ENCODE results near the gene BABAM2.
"Not testable (repeated sequence)": the region's sequence is repeated elsewhere in the genome, so short reads cannot be mapped to it uniquely, and the experiment has no call there.

The BABAM2 gene

GRCh38 chr2:27990030-27990590 is 99.6 kb downstream of the BABAM2 start:
- H3K36me3 Mint-ChIP-seq, result peaks cover 23% of the 10 kb centered on the region
- H3K27ac Mint-ChIP-seq, result no peak overlapping the region

DNA sequence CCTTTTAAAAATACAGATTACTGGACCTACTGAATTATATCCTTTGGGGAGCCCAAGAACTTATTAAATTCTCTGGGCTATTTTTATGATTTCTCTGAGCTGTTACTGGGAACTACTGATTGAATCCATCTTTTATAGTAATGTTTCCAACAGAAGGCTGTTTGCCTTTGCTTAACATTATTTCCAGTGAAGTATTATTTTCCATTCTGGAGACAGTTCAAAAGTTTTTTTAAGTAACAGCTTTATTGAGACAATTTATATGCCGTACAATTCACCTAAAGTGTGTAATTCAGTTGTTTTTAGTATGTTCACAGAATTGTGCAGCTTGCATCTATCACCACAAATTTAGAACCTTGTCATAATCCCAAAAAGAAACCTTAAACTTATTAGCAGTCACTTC is 100.6 kb downstream of the BABAM2 start:
- Mint-ChIP-seq H3K4me3 (no peak overlapping the region), H3K27me3 (no peaks in the 10 kb centered on the region), H3K9me3 (peaks cover 7% of the 10 kb centered on the region), H3K27ac (no peak overlapping the region), H3K4me1 (peaks cover 55% of the 10 kb centered on the region), H3K36me3 (peaks cover 29% of the 10 kb centered on the region)

More at GRCh38 chr2:27990030-27990590, 99.6 kb downstream of the BABAM2 start:
- H3K4me1 Mint-ChIP-seq, result peaks cover 57% of the 10 kb centered on the region
- H3K4me3 Mint-ChIP-seq, result no peak overlapping the region
- H3K27me3 Mint-ChIP-seq, result no peaks in the 10 kb centered on the region
- H3K9me3 Mint-ChIP-seq, result peaks cover 7% of the 10 kb centered on the region

GRCh38 chr2:27992787-27993401 is 102.4 kb downstream of the BABAM2 start:
- Mint-ChIP-seq H3K9me3 (peaks cover 7% of the 10 kb centered on the region), H3K27ac (no peak overlapping the region), H3K4me3 (no peak overlapping the region), H3K4me1 (peaks cover 39% of the 10 kb centered on the region), H3K36me3 (peaks cover 32% of the 10 kb centered on the region), H3K27me3 (no peaks in the 10 kb centered on the region)

GRCh38 chr2:27993402-27993787 is 102.9 kb downstream of the BABAM2 start:
- Mint-ChIP-seq H3K4me1 (peaks cover 34% of the 10 kb centered on the region), H3K27ac (no peak overlapping the region), H3K9me3 (peaks cover 7% of the 10 kb centered on the region), H3K27me3 (no peaks in the 10 kb centered on the region), H3K4me3 (no peak overlapping the region), H3K36me3 (peaks cover 32% of the 10 kb centered on the region)

DNA sequence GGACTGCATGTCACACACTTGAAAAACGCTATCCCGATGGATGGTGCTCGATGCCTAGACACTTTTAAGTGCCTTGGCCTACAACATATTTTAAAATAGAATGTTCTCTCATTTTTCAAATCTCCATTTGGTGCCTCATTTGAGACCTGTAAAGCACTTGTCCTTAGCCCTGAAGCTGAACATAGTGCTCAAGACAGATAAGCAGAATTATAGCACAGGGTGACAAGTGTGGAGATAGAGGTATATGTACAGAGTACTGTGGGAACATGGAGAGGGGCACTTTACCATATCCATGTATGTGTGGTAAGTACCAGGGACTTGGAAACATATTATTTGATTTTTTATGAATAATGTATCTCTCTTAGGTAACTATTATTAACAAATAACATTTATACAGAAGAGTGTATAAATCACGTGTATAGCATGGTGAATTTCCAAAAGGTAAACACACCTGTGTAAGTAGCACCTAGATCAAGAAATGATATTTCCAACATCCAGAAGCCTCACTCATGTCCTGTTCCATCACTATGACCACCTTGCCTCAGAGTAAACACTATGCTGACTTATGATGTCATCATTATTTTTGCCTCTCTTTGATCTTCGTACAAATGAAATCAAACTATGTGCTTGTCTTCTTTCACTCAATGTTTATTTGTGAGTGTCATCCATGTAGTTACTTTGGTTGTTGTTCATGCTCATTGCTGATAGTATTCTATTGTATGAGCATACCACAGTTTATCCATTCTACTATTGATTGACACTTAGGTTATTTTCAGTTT is 103.6 kb downstream of the BABAM2 start:
- peaks cover 7% of the 10 kb centered on the region for H3K9me3 Mint-ChIP-seq
- no peak overlapping the region for H3K27ac Mint-ChIP-seq
- peaks cover 32% of the 10 kb centered on the region for H3K36me3 Mint-ChIP-seq
- H3K27me3 Mint-ChIP-seq, result no peaks in the 10 kb centered on the region
- H3K4me3 Mint-ChIP-seq, result no peak overlapping the region
- peaks cover 31% of the 10 kb centered on the region for H3K4me1 Mint-ChIP-seq

DNA sequence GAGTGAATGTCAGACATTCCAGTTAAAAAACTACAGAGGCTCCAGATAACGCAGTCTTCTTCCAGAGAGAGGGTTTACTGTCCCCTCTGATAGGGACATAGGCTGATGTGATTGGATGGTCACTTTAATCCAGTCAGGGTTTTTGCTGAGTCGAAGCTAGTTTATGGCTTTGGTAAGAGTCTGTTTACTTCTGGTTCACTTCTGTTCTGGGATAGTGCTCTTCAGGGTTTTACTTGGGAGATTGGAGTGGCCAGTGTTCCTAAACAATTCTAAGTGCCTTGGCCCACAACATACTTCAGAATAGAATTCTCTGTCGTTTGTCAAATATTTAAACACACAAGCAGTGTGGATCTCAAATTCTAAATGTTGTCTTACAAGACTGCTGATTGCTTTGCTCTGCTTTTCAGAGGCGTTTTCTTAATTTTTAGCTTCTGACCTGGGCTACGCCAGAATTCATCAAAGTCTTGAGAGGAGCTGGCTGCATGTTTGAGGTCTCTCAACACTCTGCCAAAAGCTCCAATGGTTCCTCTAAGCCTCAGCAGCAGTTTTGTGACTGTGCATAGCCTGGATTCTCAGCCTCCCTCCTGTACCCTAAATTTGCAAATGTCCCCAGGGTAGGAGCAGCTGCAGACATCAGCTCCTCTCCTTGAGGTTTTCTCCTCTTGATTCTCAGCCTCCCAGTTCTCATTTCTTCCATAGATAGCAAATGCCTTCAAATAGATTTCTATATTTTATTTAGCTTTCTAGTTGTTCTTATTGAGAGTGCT is 105.8 kb downstream of the BABAM2 start:
- peaks cover 22% of the 10 kb centered on the region for H3K4me1 Mint-ChIP-seq
- H3K9me3 Mint-ChIP-seq, result peaks cover 7% of the 10 kb centered on the region
- H3K27me3 Mint-ChIP-seq, result no peaks in the 10 kb centered on the region
- H3K27ac Mint-ChIP-seq, result peak overlapping the region; percentile 37
- H3K4me3 Mint-ChIP-seq, result no peak overlapping the region
- H3K36me3 Mint-ChIP-seq, result peaks cover 28% of the 10 kb centered on the region

- H3K9me3 Mint-ChIP-seq, result no peaks in the 10 kb centered on the region
- H3K36me3 Mint-ChIP-seq, result peaks cover 8% of the 10 kb centered on the region
- H3K4me1 Mint-ChIP-seq, result peaks cover 37% of the 10 kb centered on the region
- H3K27me3 Mint-ChIP-seq, result no peaks in the 10 kb centered on the region
- H3K27ac Mint-ChIP-seq, result no peak overlapping the region
- no peak overlapping the region for H3K4me3 Mint-ChIP-seq
Measured at GRCh38 chr2:28000287-28000686, 109.8 kb downstream of the BABAM2 start.

DNA sequence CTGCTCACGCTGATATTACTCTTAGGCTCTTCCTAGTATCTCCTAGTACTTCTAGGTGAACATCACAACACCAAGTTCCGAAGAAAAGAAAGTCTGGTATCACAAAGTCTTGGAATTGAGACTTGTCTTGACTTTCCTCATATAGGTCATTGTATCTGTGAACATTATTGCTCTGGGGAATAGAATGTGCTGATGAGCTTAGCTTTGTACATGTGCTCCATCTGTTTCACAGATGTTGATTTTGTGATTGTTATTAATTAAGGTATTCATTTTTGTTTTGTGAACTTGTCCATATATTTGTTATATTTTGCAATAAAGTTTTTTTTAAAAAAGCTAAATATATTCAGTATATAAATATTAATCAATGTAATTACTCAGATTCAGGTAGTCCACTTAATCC is 111.7 kb downstream of the BABAM2 start:
- no peaks in the 10 kb centered on the region for H3K9me3 Mint-ChIP-seq

DNA sequence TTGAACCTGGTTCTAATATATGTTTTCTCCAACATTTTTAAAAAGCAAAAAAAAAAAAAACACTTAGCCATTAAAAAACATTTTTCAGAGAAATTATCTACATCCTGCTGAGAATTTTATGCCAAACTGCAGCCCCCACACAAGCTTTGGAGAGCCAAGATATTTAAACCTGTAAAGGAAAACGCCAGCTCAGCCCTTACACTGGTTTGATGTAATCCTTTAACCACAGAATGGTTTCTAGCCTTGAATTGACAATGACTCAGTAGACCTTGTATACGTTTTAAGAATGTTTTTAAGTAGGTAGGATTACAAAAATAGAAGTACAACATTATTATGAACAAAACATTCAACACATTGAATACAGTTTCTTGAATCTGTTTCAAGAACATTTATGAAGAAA is 113.6 kb downstream of the BABAM2 start:
- H3K36me3 Mint-ChIP-seq, result peaks cover 5% of the 10 kb centered on the region
- H3K27me3 Mint-ChIP-seq, result no peaks in the 10 kb centered on the region
- H3K27ac Mint-ChIP-seq, result no peak overlapping the region
- H3K9me3 Mint-ChIP-seq, result no peaks in the 10 kb centered on the region
- no peak overlapping the region for H3K4me3 Mint-ChIP-seq
- peaks cover 27% of the 10 kb centered on the region for H3K4me1 Mint-ChIP-seq

More for the DNA sequence above, 111.7 kb downstream of the BABAM2 start:
- peaks cover 1% of the 10 kb centered on the region for H3K36me3 Mint-ChIP-seq
- H3K27me3 Mint-ChIP-seq, result no peaks in the 10 kb centered on the region
- no peak overlapping the region for H3K27ac Mint-ChIP-seq
- no peak overlapping the region for H3K4me3 Mint-ChIP-seq
- peaks cover 32% of the 10 kb centered on the region for H3K4me1 Mint-ChIP-seq

GRCh38 chr2:28009732-28010131 is 119.2 kb downstream of the BABAM2 start:
- H3K9me3 Mint-ChIP-seq, result no peaks in the 10 kb centered on the region
- H3K27ac Mint-ChIP-seq, result no peak overlapping the region
- H3K27me3 Mint-ChIP-seq, result no peaks in the 10 kb centered on the region
- H3K4me1 Mint-ChIP-seq, result no peaks in the 10 kb centered on the region
- H3K4me3 Mint-ChIP-seq, result no peak overlapping the region
- peaks cover 4% of the 10 kb centered on the region for H3K36me3 Mint-ChIP-seq

- Mint-ChIP-seq H3K27ac (no peak overlapping the region), H3K36me3 (peaks cover 7% of the 10 kb centered on the region), H3K27me3 (no peaks in the 10 kb centered on the region), H3K4me1 (no peaks in the 10 kb centered on the region), H3K4me3 (no peak overlapping the region), H3K9me3 (no peaks in the 10 kb centered on the region)
Measured at GRCh38 chr2:28011322-28011737, 120.8 kb downstream of the BABAM2 start.

GRCh38 chr2:28018474-28018873 is 127.9 kb downstream of the BABAM2 start:
- H3K27me3 Mint-ChIP-seq, H3K9me3 Mint-ChIP-seq, H3K27ac Mint-ChIP-seq, H3K4me1 Mint-ChIP-seq, H3K4me3 Mint-ChIP-seq, H3K36me3 Mint-ChIP-seq: not testable (repeated sequence)

- H3K27ac Mint-ChIP-seq, H3K9me3 Mint-ChIP-seq, H3K27me3 Mint-ChIP-seq, H3K4me3 Mint-ChIP-seq, H3K4me1 Mint-ChIP-seq, H3K36me3 Mint-ChIP-seq: not testable (repeated sequence)
Measured at GRCh38 chr2:28019521-28019920, 129.0 kb downstream of the BABAM2 start.

DNA sequence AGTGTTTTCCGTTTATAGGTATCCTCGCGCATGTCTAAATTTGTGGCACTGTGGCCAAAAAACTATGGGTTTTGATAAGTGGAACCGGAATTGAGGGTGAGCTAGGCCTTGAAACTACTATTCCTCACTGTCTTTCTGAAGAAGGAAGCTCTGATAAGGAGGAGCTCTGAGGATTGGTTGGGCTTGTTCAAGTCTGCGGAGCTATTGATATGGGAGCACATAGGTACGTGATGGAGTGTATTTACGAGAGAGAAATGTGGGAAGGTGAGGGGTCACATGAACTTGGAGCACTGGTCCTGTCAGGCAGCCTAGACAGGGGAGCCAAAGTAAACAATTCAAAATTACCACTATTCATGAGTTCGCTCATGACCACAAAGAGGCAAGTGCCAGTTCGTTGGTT is 131.4 kb downstream of the BABAM2 start:
- Mint-ChIP-seq H3K27ac (no peak overlapping the region), H3K27me3 (no peaks in the 10 kb centered on the region), H3K4me3 (no peak overlapping the region), H3K9me3 (no peaks in the 10 kb centered on the region), H3K4me1 (no peaks in the 10 kb centered on the region), H3K36me3 (peaks cover 18% of the 10 kb centered on the region)

DNA sequence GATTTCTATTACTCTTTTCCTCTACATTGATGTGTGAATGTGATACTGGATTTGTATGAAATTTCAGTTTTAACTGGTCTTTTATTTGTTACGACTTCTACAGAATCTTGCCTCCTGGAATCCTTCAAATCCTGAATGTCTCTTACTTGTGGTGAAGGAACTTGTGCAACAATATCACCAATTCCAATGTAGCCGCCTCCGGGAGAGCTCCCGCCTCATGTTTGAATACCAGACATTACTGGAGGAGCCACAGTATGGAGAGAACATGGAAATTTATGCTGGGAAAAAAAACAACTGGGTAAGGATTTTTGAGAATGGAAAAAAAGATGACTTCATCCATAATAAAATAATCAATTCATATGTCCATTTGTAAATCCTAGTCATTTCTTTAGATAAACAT is 134.6 kb downstream of the BABAM2 start:
- H3K27ac Mint-ChIP-seq, result no peak overlapping the region
- no peaks in the 10 kb centered on the region for H3K9me3 Mint-ChIP-seq
- H3K27me3 Mint-ChIP-seq, result no peaks in the 10 kb centered on the region
- no peaks in the 10 kb centered on the region for H3K4me1 Mint-ChIP-seq
- peaks cover 27% of the 10 kb centered on the region for H3K36me3 Mint-ChIP-seq
- no peak overlapping the region for H3K4me3 Mint-ChIP-seq

GRCh38 chr2:28026230-28026629 is 135.7 kb downstream of the BABAM2 start:
- not testable (repeated sequence) for H3K4me3 Mint-ChIP-seq, H3K27me3 Mint-ChIP-seq, H3K27ac Mint-ChIP-seq, H3K4me1 Mint-ChIP-seq, H3K9me3 Mint-ChIP-seq
- peaks cover 30% of the 10 kb centered on the region for H3K36me3 Mint-ChIP-seq

Measured in activated naive CD4-positive, alpha-beta T cell treated with anti-CD3 and anti-CD28 coated beads, Interleukin-2, amount 50 U/mL, for 24 hours (primary cell).